ENCODE measurements around the gene BRSK2. TPM values are rescaled to one million over a fixed set of nuclear protein-coding genes. Genes with fewer than 3 reads are reported as not detected.

Gene BRSK2
- total and polyA plus RNA-seq, 9 of the 15 experiments (the other 6 are each of a cell fraction or from before 2014, with no cell fraction given) = 0.06 to 0.52 (median 0.18) TPM; not detected in 5

- in situ Hi-C loops (cut with MboI) = no loop called here
- intact Hi-C loops (cut with micrococcal nuclease) = no loop called here
- H3K9ac ChIP-seq (ENCODE audit: insufficient read depth in 1 of 2, low read depth in 2 of 2, low read length in 2 of 2) = no peak overlapping the region; a peak in 1 of 4 replicates
- FAIRE-seq (no peak), ATAC-seq (no peak), DNase-seq (ENCODE audit: extremely low read depth in 1 of 4, low spot score in 3 of 4) (no peak)
- ChIA-PET CTCF (ENCODE audit: low intra/inter-chr PET ratio) (no interaction called here), POLR2A (interaction anchor here (0.8 kb wide), 1 partner anchor 23 kb away, joined by 4 read pairs; no protein-coding TSS in a partner anchor)
- no peaks in the 10 kb centered on the region for H3K9me1 ChIP-seq (ENCODE audit: control insufficient read depth, insufficient read depth, low read length)
- no peak overlapping the region for H3K4me3 ChIP-seq
- H3K4me2 ChIP-seq (ENCODE audit: insufficient read depth, low read length) = no peak overlapping the region
- no TSS peak for BruUV-seq (replicated peaks)
- H3K36me3 ChIP-seq (ENCODE audit: control insufficient read depth, insufficient read depth, low read length) = peaks cover 3% of the 10 kb centered on the region; the same call in 1 of the 3 replicates
- WGBS (ENCODE audit: insufficient coverage, low coverage, missing lambda C conversion rate) = 85% methylated on average over 14 of the region's 35 CpGs
- no peaks in the 10 kb centered on the region for H3K27me3 ChIP-seq (ENCODE audit: control insufficient read depth in 2 of 2, insufficient read depth in 2 of 2, low read length in 2 of 2)
- no peak overlapping the region for H3K27ac ChIP-seq (ENCODE audit: extremely low read depth, low read depth, low read length)
- H3K79me2 ChIP-seq (ENCODE audit: control insufficient read depth, insufficient read depth, low read length) = no peaks in the 10 kb centered on the region
- TF ChIP-seq RBM22 (IDR thresholded peaks at IDR 0.05; ENCODE audit: low read depth, low read length, poor library complexity, severe bottlenecking) (peak; percentile 53), ZNF584 (CRISPR knock-in tag; IDR thresholded peaks at IDR 0.05; ENCODE audit: low read depth) (no peak)
- H3K9me3 ChIP-seq (replicated peaks; ENCODE audit: control insufficient read depth, insufficient read depth, low read depth, low read length) = no peaks in the 10 kb centered on the region
- H3K4me1 ChIP-seq (replicated peaks in 1 of 2; ENCODE audit: control insufficient read depth in 2 of 2, insufficient read depth in 2 of 2, low read length in 2 of 2) = peaks cover 0 to 27% of the 10 kb centered on the region in 2 experiments; a peak in 2 of 5 replicates
- H4K20me1 ChIP-seq (replicated peaks; ENCODE audit: control insufficient read depth, insufficient read depth, low read length) = 0 out of 2 replicates have a peak, but pooled peaks cover 11% of the 10 kb centered on the region
- no peak overlapping the region for H2AFZ ChIP-seq (ENCODE audit: low read depth, low read length)
These were observed 80.4 kb downstream of the BRSK2 start for GRCh38 chr11:1469911-1470680.

All from K562 (cell line).